H1 (cell line): ENCODE results near the gene SEC16A. TPM values are rescaled to one million over a fixed set of nuclear protein-coding genes. Genes with fewer than 3 reads are reported as not detected.

Experiments used
- CHD2 ChIP-seq: IDR thresholded peaks from 2 replicates; pipeline ENCODE4 v1.6.1; 2012; ENCODE audit warnings: low read length, improper control_type of control experiment
- CHD7 ChIP-seq: fragments of 300-600 bp; sonication (generic); IDR thresholded peaks from 2 replicates; pipeline ENCODE4 v1.7.1; 2012; ENCODE audit warnings: low read length, moderate library complexity, mild to moderate bottlenecking, inconsistent platforms; ENCODE audit not compliant: insufficient replicate concordance
- CREB1 ChIP-seq: IDR thresholded peaks from 2 replicates; pipeline ENCODE4 v1.6.1; 2012; ENCODE audit warnings: inconsistent platforms
- KDM4A ChIP-seq: IDR thresholded peaks from one replicate; pipeline ENCODE4 v1.7.1; 2012; ENCODE audit warnings: low read depth, mild to moderate bottlenecking, moderate library complexity, low read length, inconsistent platforms; ENCODE audit not compliant: severe bottlenecking
- POU5F1 ChIP-seq: IDR thresholded peaks from 2 replicates; pipeline ENCODE4 v1.6.1; 2011; ENCODE audit warnings: low read depth, mild to moderate bottlenecking, low read length, moderate library complexity
- RBBP5 ChIP-seq: IDR thresholded peaks from 2 replicates; pipeline ENCODE4 v1.7.1; 2012; ENCODE audit warnings: low read depth, mild to moderate bottlenecking, inconsistent platforms, low read length, moderate library complexity, borderline replicate concordance
- SIN3A ChIP-seq, 2 experiments: IDR thresholded peaks in 1 of 2; conservative IDR thresholded peaks in 1 of 2; 2 replicates each; pipeline ENCODE4 v1.6.1; 2011 to 2012; ENCODE audit warnings: low read length in 2 of 2, improper control_type of control experiment in 1 of 2, low read depth in 1 of 2, mild to moderate bottlenecking in 1 of 2
- SP2 ChIP-seq: IDR thresholded peaks from 2 replicates; pipeline ENCODE4 v1.6.1; 2012; ENCODE audit warnings: mild to moderate bottlenecking, low read length, inconsistent platforms
- TAF1 ChIP-seq: IDR thresholded peaks from 2 replicates; pipeline ENCODE4 v1.6.1; 2011; ENCODE audit warnings: mild to moderate bottlenecking, low read depth, low read length
- polyA plus RNA-seq, 7 experiments: library from polyadenylated mRNA; depleted of rRNA in 3 of 7; stranded (reverse) in 5 of 7; unstranded in 2 of 7; fragments of >200 nt in 5 of 7; fragments of 200-250 nt in 2 of 7; gene quantifications; 1 replicate in 5 of 7; 2 replicates in 1 of 7; 4 replicates in 1 of 7; pipeline versions ENCODE4 v1.2.1 to v1.2.3, GENCODE V29; 2011 to 2013; ENCODE audit warnings: missing spikeins in 2 of 7, mixed read lengths in 2 of 7
- total RNA-seq: library from RNA; stranded (reverse); fragmentation: NEBNext Ultra II Directional; extraction: Animal tissue kit (Norgen Biotek cat#: 25700); gene quantifications from 2 replicates; pipeline ENCODE4 v1.2.1, GENCODE V29; 2021
- TF ChIP-seq, protein P1 (sequence below): IDR thresholded peaks from 2 replicates; pipeline ENCODE4 v1.6.1; 2012; ENCODE audit warnings: low read length, inconsistent platforms

The SEC16A gene
- total and polyA plus RNA-seq, 2 of the 8 experiments (the other 6 are each of a cell fraction or from before 2014, with no cell fraction given), result 21.6 to 49.0 TPM

DNA sequence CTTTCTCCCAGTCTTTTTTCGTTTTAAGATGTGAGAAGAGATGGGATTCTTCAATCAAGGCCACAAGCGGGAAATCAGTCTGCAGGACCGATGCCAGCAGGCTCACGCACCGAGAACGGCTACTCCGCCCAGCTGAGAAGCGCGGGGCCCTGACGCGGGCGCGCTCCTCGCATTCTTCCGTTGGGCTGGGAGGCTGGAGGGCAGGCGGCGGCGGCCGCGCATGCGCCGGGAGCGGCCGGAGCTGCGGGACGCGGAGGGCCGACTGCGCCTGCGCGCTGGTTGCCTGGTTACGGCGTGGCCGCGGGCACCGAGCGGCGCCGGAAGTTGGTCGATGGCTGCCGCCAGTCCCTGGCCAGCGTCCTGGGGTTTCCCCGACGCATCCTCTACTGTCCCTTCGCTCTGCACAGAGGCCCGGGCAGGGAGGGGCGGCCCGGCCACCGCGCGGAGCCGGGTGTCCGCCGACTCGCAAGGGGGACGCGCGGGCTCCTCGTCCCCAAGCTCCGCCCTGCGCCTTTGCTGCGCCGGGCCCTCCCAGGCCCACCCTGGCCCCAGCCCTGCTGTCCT is 831 bp upstream of the SEC16A start (continued):
- TF ChIP-seq CHD7 (no peak), SP2 (no peak), KDM4A (no peak), SIN3A (conservative IDR thresholded peaks at IDR 0.05 in 1 of 2, IDR thresholded peaks at IDR 0.05 in 1 of 2; ENCODE audit: low read depth in 1 of 2, low read length in 2 of 2) (peak; percentile 54 to 95; a peak in 2 of 4 replicates), RBBP5 (no peak), CREB1 (peak; percentile 6; the same call in 1 of the 2 replicates), POU5F1 (no peak), CHD2 (no peak), TAF1 (peak; percentile 60)
- TF ChIP-seq, protein P1, sequence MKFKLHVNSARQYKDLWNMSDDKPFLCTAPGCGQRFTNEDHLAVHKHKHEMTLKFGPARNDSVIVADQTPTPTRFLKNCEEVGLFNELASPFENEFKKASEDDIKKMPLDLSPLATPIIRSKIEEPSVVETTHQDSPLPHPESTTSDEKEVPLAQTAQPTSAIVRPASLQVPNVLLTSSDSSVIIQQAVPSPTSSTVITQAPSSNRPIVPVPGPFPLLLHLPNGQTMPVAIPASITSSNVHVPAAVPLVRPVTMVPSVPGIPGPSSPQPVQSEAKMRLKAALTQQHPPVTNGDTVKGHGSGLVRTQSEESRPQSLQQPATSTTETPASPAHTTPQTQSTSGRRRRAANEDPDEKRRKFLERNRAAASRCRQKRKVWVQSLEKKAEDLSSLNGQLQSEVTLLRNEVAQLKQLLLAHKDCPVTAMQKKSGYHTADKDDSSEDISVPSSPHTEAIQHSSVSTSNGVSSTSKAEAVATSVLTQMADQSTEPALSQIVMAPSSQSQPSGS, result no peak
